ENCODE measurements around the gene HNF4A.
A peak's percentile ranks its signal among the peaks of the same experiment; 100 is the strongest.
"Not testable (repeated sequence)": the region's sequence is repeated elsewhere in the genome, so short reads cannot be mapped to it uniquely, and the experiment has no call there.

The HNF4A gene

DNA sequence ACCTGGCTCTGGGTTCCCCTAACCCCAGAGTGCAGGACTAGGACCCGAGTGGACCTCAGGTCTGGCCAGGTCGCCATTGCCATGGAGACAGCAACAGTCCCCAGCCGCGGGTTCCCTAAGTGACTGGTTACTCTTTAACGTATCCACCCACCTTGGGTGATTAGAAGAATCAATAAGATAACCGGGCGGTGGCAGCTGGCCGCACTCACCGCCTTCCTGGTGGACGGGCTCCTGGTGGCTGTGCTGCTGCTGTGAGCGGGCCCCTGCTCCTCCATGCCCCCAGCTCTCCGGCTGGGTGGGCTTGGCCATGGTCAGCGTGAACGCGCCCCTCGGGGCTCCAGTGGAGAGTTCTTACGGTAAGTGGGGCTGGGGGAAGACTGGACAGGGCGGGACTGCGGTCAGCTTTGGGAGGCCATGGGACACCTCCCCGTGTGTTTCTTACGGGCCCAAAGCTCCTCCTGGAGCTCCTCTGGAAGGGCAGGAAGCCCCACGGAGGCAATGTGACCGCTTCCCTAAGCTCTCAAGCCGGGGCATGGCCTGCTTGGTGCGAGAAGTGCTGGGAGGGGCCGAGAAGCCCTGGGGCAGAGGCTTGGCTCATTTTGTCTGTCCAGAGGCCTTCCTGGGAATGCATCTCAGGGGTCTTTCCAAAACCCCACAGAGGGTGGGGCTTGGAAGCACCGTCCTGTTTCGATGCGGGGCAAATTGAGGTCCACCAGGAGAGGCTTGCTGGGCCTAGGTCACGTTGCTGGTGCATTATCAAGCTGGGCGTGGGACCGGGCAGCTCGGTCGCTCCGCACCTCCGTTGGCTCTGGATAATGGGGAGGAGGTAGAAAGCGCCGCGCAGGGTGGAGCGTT lies at the start of gene HNF4A:
TSS of gene HNF4A (plus strand) at position 202 of the 855 bp plus-strand sequence. CDS start at position 308, 106 bp downstream.
- no peak for DNase-seq (ENCODE audit: low read depth, low spot score)

- no peak for DNase-seq (ENCODE audit: low read depth, low spot score)
Measured at GRCh38 chr20:44306927-44307326, 48.6 kb upstream of the HNF4A start.

GRCh38 chr20:44309763-44310663 lies 45.5 kb upstream of the HNF4A start:
- peak; percentile 23 for DNase-seq (ENCODE audit: low read depth, low spot score)

DNA sequence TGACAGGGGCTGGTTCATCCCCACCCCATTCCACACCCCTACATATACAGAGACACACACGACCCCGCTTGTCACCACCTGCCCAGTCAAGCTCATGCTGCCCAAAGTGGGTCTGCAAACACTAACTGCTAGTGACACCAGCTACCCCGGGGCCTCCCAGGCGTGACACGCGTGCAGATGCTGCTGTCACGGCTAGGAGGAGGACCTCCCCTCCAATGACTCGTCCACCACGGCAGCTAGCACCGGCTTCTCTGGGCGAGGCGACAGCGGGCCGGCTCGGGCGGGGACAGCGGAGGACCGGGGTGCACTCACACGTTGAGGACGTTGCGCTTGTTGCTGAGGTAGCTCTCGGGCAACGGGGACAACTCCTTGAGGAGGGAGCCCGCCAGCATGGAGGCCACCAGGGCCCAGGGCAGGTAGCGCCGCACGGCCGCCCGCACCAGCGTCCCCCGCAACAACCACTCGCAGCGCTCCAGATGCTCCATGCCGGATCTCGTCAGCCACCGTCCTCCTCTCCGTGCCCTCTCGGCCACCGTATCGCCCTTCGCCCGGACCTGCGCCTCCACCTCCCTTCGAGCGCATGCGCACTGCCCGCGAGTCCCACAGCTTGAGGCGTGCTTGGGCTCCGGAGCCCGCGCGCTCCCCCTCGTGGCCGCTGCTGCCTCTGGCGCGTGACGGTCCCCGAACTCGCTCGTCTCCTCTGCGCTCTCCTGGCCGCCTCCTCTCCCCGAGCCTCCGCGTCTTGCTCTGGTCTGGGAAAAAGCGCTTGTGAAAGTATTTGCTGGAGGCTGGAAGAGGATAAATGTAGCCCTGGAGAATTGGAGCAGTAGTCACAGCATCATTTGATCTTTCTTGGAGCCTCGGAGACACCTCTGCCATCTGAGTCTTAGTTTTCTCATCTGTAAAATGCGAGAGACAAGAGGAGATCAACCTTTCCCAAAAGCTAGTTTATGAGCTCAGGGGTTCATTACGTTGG lies 44.5 kb upstream of the HNF4A start, which contains the start of gene FITM2:
TSS of gene FITM2 (minus strand) at position 539 of the 976 bp plus-strand sequence. CDS start at position 485, 54 bp downstream.
- DNase-seq (ENCODE audit: low read depth, low spot score): peak; percentile 90

- no peak for DNase-seq (ENCODE audit: low read depth, low spot score)
Measured at GRCh38 chr20:44314870-44315269, 40.6 kb upstream of the HNF4A start.

DNA sequence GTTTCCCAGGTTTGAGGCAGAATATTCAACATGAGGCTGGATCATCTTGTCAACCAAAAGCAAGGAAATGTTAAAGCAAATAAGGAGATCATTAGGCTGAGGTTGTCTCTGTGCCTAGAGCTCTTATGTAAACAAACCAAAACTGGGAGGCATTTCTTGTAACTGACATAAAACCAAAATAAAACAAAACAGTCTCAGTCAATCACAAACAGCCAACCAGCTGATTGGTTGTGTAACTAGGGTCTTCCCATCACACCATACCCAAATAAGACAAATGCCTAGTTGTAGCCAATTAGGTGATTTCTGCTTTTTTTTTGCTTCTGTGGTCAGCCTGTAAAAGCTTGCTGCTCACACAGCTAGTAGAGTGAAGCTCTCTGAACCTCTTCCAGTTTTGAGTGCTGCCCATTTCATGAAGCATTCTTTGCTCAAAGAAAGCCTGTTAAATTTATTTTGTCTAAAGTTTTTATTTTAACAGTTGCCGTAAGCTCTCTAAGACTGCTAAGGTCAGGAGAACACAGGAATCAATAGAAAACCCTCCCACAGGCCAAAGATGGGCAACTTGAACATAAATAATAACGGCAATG lies 35.6 kb upstream of the HNF4A start:
- DNase-seq (ENCODE audit: low read depth, low spot score): no peak

DNA sequence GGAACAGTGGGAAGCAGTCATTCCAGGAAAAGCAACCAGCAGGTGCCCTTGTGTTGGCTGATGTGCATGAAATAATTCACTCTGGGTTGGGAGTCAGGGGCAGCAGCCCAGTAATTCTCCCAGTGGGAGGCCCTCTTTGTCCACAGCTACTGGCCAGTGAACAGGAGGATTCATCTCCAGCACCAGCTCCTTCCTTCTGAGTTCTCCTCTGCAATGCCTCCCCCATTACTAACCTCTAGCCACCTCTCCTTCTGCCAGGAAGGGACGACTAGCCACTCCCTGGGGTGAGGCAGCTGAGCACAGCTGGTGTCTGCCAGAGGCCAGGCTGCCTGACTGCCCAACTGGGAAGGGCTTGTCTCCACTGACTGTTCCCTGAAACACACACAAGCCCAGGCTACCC lies 31.2 kb upstream of the HNF4A start:
- DNase-seq (ENCODE audit: low read depth, low spot score): peak; percentile 20

- DNase-seq (ENCODE audit: low read depth, low spot score): no peak
Measured at GRCh38 chr20:44326391-44327159, 28.9 kb upstream of the HNF4A start.

DNA sequence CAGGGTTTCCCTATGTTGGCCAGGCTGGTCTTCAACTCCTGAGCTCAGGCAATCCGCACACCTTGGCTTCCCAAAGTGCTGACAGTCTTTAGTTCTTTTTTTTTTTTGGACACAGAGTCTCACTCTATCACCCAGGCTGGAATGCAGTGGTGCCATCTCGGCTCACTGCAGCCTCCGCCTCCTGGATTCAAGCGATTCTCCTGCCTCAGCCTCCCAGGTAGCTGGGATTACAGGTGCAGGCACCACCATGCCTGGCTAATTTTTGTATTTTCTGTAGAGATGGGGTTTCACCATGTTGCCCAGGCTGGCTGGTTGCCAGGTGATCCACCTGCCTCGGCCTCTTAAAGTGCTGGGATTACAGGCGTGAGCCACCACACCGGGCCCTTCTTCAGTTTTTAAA lies 27.8 kb upstream of the HNF4A start:
- DNase-seq (ENCODE audit: low read depth, low spot score): not testable (repeated sequence)

GRCh38 chr20:44328428-44328827 lies 27.1 kb upstream of the HNF4A start:
- DNase-seq (ENCODE audit: low read depth, low spot score): no peak

DNA sequence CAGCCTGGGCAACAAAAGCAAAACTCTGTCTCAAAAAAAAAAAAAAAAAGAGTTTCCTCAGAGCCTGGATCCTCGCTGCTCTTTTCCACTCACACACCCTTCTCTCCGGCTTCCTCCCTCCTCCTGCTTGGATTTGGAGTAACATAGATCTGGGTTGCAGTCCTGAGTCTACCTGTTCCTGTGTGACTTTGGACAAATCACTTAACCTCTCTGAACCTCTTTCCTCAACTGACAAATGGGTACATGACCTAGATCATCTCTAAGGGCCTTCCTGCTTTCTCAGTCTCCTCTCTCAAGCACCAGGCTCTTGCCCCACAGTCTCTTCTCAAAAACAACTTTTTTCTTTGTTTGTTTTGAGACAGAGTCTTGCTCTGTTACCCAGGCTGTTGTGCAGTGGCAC lies 24.3 kb upstream of the HNF4A start:
- DNase-seq (ENCODE audit: low read depth, low spot score): no peak

- DNase-seq (ENCODE audit: low read depth, low spot score): no peak
Measured at GRCh38 chr20:44334306-44334705, 21.2 kb upstream of the HNF4A start.

GRCh38 chr20:44334709-44335108 lies 20.8 kb upstream of the HNF4A start:
- no peak for DNase-seq (ENCODE audit: low read depth, low spot score)

DNA sequence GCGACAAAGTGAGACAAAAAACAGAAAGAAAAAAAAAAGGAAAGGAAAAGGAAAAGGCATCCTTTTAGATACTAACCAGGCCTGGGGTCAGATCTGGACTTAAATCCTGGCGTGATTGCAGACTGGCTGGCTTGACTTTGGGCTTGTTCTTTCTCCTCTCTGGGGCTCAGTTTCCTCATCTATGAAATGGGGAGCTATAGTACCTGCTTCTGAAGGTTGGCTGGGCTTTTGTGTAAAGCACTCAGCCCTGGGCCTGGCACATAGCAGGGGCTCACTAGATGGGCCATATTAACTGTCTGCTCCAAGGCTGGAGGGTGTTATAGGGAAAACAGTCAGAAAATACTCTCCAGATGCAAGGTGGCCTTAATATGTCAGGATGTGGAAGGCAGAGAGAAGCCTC lies 19.8 kb upstream of the HNF4A start:
- no peak for DNase-seq (ENCODE audit: low read depth, low spot score)

GRCh38 chr20:44336086-44336485 lies 19.4 kb upstream of the HNF4A start:
- no peak for DNase-seq (ENCODE audit: low read depth, low spot score)

DNA sequence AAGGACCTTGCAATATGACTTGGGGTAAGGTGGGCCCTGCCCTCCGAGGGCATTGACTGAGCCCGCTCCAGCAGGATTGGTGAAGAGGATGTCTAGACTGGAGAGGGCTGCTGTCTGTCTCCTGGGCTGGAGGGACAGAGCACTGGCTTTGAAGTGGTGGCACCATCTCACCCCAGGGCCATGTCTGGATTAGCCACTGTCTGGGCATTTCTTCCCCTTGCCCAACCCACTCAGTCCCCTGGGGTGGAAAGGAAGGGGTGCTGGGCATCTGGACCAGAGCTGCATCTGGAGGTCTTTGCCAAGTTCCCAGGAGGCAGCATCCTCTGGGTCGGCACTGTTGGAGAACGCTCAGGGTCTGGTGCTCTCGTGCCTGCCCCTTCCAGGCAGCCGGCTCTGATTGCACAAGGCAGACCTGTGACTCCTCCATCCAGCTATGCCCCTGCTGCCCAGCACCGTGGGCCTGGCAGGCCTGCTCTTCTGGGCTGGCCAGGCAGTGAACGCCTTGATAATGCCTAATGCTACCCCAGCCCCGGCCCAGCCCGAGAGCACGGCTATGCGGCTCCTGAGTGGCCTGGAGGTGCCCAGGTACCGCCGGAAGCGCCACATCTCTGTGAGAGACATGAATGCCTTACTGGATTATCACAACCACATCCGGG lies 18.6 kb upstream of the HNF4A start, which contains the start of gene R3HDML:
TSS of gene R3HDML (plus strand) at position 319 of the 656 bp plus-strand sequence. CDS start at position 434, 115 bp downstream.
- DNase-seq (ENCODE audit: low read depth, low spot score): no peak

DNA sequence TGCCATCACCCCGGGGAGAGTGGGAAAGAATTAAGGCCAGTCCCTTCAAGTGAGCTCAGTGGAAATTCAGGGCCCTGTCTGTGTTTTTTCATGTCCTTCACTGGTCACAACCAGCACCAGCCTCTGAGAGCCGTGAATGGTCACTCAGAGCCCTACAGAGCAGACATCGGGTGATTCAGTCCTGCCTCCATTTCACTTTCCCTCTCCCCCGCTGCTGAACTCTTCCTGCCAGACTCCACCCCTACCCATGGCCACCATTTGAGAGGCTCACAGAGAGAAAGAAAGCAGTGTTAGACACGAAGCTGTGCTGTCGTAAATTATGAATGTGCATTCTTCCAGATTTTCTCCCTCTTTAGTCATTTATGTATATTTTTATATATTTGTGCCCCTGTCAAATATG lies 13.3 kb upstream of the HNF4A start:
- no peak for DNase-seq (ENCODE audit: low read depth, low spot score)

- DNase-seq (ENCODE audit: low read depth, low spot score): no peak
Measured at GRCh38 chr20:44343162-44343675, 12.3 kb upstream of the HNF4A start.

- DNase-seq (ENCODE audit: low read depth, low spot score): no peak
Measured at GRCh38 chr20:44344723-44345122, 10.8 kb upstream of the HNF4A start.

Data from smooth muscle cell of the brain vasculature (primary cell).